Astrocyte (in vitro differentiated cells and primary cell): ENCODE results near the gene PEX11B.

ENCODE experiments used
- CTCF ChIP-seq: IDR thresholded peaks from 2 replicates; pipeline ENCODE4 v1.5.1; 2011; ENCODE audit warnings: low read depth, mild to moderate bottlenecking, inconsistent platforms, low read length, moderate library complexity; ENCODE audit not compliant: insufficient read depth
- EZH2 ChIP-seq: IDR thresholded peaks from 2 replicates; pipeline ENCODE4 v1.6.1; 2012; ENCODE audit warnings: mild to moderate bottlenecking, low read length, inconsistent platforms; ENCODE audit not compliant: insufficient read depth

GRCh38 chr1:145906954-145907753 lies 11.4 kb downstream of the PEX11B start:
- TF ChIP-seq CTCF, result no peak
- no peak for TF ChIP-seq EZH2
